Fibroblast of pulmonary artery (primary cell): ENCODE results near the gene TLCD3B.

ENCODE experiments used
- DNase-seq: peaks from one replicate; pipeline ENCODE4 v3.0.0-alpha.2; 2010; ENCODE audit warnings: low read depth
- H3K4me3 ChIP-seq: replicated peaks from 2 replicates; pipeline ENCODE4 v1.5.1; 2011; ENCODE audit warnings: low read depth, mild to moderate bottlenecking, control low read depth, low read length, moderate library complexity
- TF ChIP-seq, protein P1 (sequence below): IDR thresholded peaks from 2 replicates; pipeline ENCODE4 v1.5.1; 2011; ENCODE audit warnings: mild to moderate bottlenecking, control low read depth, low read length, inconsistent platforms; ENCODE audit errors: missing control alignments

Gene TLCD3B

DNA sequence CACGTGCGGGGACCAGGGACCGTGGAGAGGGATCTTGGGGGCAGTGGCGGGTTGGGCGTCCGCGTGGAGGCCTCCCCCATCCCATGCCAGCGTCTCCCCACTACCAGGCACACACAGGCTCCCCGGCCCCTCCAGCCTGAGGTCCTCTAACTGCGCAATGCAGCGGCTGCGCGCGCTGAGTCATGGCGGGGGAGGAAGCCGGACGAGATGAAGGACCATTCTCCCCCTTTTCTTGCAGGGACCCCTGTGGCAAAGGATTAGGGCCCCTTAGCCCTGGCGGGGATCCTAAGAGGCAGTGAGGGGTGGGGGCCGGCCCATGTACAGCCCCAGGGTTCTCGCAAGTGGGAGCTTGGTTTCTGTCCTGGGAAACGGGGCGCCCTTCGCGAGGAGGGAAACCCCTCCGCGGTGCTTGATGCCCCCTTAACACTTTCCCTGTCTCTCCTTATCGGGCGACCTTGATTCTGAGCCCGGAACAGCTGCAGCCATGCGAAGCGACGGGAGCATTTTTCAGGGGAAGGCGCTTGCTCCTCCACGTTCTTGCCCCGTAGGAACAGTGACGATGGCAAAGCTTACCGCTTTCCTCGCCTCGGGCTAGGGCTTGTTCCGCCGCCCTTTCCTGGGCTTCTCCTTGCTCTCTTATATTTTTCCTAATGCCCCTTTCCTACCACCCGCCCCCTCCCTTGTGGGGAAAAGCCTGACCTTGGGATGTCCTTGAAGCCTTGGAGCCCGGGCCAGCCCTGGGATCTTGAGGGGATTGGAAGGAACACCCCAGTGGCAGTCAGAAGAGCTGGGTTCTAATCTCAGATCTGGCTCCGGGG is 35.1 kb upstream of the TLCD3B start:
- peak overlapping the region; percentile 97 for H3K4me3 ChIP-seq
- TF ChIP-seq, protein P1, sequence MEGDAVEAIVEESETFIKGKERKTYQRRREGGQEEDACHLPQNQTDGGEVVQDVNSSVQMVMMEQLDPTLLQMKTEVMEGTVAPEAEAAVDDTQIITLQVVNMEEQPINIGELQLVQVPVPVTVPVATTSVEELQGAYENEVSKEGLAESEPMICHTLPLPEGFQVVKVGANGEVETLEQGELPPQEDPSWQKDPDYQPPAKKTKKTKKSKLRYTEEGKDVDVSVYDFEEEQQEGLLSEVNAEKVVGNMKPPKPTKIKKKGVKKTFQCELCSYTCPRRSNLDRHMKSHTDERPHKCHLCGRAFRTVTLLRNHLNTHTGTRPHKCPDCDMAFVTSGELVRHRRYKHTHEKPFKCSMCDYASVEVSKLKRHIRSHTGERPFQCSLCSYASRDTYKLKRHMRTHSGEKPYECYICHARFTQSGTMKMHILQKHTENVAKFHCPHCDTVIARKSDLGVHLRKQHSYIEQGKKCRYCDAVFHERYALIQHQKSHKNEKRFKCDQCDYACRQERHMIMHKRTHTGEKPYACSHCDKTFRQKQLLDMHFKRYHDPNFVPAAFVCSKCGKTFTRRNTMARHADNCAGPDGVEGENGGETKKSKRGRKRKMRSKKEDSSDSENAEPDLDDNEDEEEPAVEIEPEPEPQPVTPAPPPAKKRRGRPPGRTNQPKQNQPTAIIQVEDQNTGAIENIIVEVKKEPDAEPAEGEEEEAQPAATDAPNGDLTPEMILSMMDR: no peak
- peak; percentile 72 for DNase-seq

DNA sequence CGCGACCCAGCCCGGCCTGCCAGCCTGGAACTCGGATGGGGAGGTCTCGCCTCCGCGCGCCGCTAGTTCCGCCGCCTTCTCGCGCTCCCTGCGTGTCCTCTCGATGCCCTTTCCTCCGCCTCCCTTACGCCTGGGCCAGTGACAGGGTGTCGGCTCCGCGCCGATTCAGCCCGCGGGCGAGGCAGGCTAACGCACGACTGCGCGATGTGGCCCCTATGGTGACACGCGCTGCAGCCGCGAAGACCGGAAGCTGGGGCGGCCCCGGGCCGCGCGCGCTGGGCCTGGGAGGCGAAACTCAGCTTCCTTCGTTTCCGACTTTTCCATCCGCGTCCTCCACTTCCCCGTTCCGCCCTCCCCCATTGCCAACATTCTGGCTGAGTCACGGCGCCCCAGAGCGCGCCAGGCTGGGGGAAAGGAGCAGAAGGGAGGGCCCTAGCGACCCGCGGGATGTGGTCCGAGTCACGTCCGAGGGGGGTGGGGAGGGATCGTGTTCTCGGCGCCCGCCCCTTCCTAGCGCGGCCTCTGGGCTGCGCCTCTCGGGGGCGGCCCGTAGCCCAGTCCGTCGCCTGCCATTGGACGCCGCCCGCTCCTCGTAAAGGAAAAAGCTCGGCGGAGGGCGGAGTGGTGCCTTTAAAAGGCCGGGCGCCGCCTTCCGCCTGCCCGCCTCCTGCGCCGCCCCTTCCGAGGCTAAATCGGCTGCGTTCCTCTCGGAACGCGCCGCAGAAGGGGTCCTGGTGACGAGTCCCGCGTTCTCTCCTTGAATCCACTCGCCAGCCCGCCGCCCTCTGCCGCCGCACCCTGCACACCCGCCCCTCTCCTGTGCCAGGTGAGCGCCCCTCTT is 34.3 kb upstream of the TLCD3B start, which contains the start of gene ALDOA:
TSS of gene ALDOA (plus strand) at position 659 of the 841 bp plus-strand sequence. CDS start 1,138 bp downstream, outside the sequence.
- peak; percentile 99 for DNase-seq
- H3K4me3 ChIP-seq: peak within 1 kb of the TSS; percentile 97
- TF ChIP-seq, protein P1: no peak

DNA sequence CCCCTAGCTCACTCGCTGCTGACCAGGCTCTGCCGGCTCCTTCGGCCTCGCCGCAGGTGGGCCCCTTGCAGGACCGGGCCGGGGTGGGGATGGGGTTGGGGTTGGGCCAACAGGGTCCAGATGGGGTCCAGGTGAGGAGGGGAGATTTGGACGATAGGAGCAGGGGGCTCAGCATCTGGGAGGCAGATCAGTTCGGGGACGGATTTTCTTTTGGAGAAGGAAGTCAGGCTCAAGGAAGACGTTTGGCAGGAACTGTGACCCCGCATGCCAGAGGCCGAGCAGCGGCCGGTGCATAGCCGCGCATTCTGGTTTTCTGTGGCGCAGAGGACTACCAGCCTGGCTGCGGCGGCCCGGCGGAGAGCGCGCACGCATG is 33.6 kb upstream of the TLCD3B start:
- DNase-seq: no peak
- TF ChIP-seq, protein P1: no peak

DNA sequence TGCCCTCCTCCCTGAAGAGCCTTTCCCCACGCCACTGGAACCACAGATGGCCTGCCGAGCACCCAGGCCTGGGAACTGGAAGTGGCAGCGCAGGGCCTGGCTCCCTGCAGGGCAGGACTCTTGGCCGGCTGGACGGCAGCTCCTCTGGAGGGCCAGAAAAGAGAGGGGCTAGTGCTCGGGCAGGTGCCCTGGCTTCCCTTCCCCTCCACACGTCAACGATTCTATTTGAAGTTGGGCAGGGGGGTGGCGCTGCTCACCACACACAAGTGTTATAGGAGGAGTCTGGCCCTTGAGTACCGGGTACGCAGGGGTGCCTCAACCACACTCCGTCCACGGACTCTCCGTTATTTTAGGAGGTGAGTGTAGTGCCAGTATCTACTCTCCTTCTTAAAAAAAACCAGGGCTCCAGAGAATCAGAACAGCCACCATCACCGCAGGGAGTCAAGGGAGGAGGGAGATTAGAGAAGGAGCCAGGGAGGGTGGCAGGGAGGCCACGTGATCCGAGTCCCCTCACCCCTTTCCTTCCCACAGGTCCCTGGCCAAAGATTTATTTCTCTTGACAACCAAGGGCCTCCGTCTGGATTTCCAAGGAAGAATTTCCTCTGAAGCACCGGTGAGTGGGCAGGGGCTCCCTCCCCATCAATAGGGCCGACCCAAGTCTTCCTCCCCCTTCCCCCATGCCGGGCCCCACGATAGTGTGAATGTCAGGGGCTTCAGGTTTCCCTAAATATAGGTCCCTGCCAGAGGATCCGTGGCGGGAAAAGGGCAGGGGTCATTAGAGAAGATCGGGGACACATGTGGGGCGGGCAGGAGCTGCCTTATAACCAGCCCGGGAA is 33.0 kb upstream of the TLCD3B start:
- peak overlapping the region; percentile 97 for H3K4me3 ChIP-seq
- TF ChIP-seq, protein P1: no peak
- DNase-seq: no peak

More for the DNA sequence above, 33.6 kb upstream of the TLCD3B start:
- peak overlapping the region; percentile 97 for H3K4me3 ChIP-seq

DNA sequence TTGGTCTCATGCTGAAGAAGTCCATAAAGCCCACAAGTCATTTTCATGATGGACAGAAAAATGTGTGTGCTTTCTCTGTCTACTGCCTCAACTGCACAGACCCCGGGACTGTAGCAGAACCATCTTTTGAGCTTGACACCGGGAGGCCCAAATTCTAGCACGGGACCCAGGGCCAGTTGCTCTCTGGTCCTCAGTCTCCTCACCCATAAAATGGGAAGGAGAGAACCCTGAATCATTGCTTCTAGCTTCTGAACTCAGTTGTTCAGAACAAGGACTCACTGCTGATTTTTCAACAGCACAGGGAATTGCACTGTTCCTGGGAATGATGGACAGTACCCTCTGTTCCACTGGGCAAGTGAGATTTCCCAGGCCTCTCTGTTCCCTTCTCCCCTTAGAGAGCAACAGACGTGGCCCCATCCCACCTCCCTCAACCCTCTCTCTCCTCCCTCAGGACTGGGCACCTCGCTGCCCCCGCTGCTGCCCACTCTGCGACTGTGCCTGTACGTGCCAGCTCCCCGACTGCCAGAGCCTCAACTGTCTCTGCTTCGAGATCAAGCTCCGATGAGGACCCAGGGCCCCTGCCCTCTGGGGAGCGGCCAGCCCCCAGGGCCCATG is 32.3 kb upstream of the TLCD3B start:
- DNase-seq: no peak
- peak overlapping the region; percentile 97 for H3K4me3 ChIP-seq
- TF ChIP-seq, protein P1: no peak
